HEK293T (cell line): Measurements from ENCODE around the gene KPNA2.
A peak's percentile ranks its signal among the peaks of the same experiment; 100 is the strongest.

ENCODE experiments used
- CTCF ChIA-PET: fragments of 350-600 bp; formaldehyde crosslinking; extraction: SDS; loops from one replicate; lab custom pipeline; 2021; ENCODE audit warnings: antibody characterized with exemption, inconsistent platforms; lab: Yijun Ruan, JAX
- POLR2A ChIA-PET: fragments of 350-600 bp; formaldehyde crosslinking; extraction: SDS; loops from one replicate; lab custom pipeline; 2020; ENCODE audit warnings: antibody characterized with exemption, inconsistent platforms; lab: Yijun Ruan, JAX
- DNase-seq: peaks from one replicate; pipeline ENCODE4 v3.0.0; 2012; ENCODE audit warnings: mixed read lengths; ENCODE audit errors: extremely low spot score
- ARNT ChIP-seq: fragments of 450-650 bp; IDR thresholded peaks from 2 replicates; pipeline ENCODE4 v1.6.1; 2017; ENCODE audit warnings: mild to moderate bottlenecking
- BHLHE40 ChIP-seq: fragments of 450-650 bp; IDR thresholded peaks from 2 replicates; pipeline ENCODE4 v1.6.1; 2016; ENCODE audit warnings: mild to moderate bottlenecking, moderate library complexity, borderline replicate concordance
- CTBP1 ChIP-seq: fragments of 450-650 bp; IDR thresholded peaks from 2 replicates; pipeline ENCODE4 v1.6.1; 2016; ENCODE audit warnings: borderline replicate concordance
- ELF4 ChIP-seq: fragments of 450-650 bp; IDR thresholded peaks from 2 replicates; pipeline ENCODE4 v1.6.1; 2017; ENCODE audit warnings: antibody characterized with exemption
- FOXA1 ChIP-seq: fragments of 450-650 bp; IDR thresholded peaks from 2 replicates; pipeline ENCODE4 v1.6.1; 2016; ENCODE audit warnings: mild to moderate bottlenecking
- FOXK2 ChIP-seq: fragments of 450-650 bp; IDR thresholded peaks from 2 replicates; pipeline ENCODE4 v1.6.1; 2016; ENCODE audit warnings: mild to moderate bottlenecking
- FOXM1 ChIP-seq: fragments of 450-650 bp; IDR thresholded peaks from 2 replicates; pipeline ENCODE4 v1.6.1; 2017; ENCODE audit warnings: mild to moderate bottlenecking, borderline replicate concordance
- HDGF ChIP-seq: fragments of 450-650 bp; IDR thresholded peaks from 2 replicates; pipeline ENCODE4 v1.6.1; 2017; ENCODE audit warnings: antibody characterized with exemption, borderline replicate concordance
- L3MBTL2 ChIP-seq: fragments of 450-650 bp; conservative IDR thresholded peaks from 2 replicates; pipeline ENCODE4 v1.6.1; 2016; ENCODE audit warnings: mild to moderate bottlenecking
- LEF1 ChIP-seq: fragments of 450-650 bp; IDR thresholded peaks from 2 replicates; pipeline ENCODE4 v1.6.1; 2017; ENCODE audit warnings: mild to moderate bottlenecking, borderline replicate concordance
- NFRKB ChIP-seq: fragments of 450-650 bp; IDR thresholded peaks from 2 replicates; pipeline ENCODE4 v1.6.1; 2016; ENCODE audit warnings: mild to moderate bottlenecking, moderate library complexity
- SP1 ChIP-seq: fragments of 450-650 bp; IDR thresholded peaks from 2 replicates; pipeline ENCODE4 v1.6.1; 2017
- SUZ12 ChIP-seq: fragments of 450-650 bp; IDR thresholded peaks from 2 replicates; pipeline ENCODE4 v1.6.1; 2016; ENCODE audit warnings: mild to moderate bottlenecking
- TARDBP ChIP-seq: fragments of 450-650 bp; IDR thresholded peaks from 2 replicates; pipeline ENCODE4 v1.6.1; 2016
- ZNF384 ChIP-seq: fragments of 450-650 bp; IDR thresholded peaks from 2 replicates; pipeline ENCODE4 v1.6.1; 2016
- TF ChIP-seq, protein P1 (sequence below): fragments of 450-650 bp; IDR thresholded peaks from 2 replicates; pipeline ENCODE4 v1.6.1; 2016

The KPNA2 gene

DNA sequence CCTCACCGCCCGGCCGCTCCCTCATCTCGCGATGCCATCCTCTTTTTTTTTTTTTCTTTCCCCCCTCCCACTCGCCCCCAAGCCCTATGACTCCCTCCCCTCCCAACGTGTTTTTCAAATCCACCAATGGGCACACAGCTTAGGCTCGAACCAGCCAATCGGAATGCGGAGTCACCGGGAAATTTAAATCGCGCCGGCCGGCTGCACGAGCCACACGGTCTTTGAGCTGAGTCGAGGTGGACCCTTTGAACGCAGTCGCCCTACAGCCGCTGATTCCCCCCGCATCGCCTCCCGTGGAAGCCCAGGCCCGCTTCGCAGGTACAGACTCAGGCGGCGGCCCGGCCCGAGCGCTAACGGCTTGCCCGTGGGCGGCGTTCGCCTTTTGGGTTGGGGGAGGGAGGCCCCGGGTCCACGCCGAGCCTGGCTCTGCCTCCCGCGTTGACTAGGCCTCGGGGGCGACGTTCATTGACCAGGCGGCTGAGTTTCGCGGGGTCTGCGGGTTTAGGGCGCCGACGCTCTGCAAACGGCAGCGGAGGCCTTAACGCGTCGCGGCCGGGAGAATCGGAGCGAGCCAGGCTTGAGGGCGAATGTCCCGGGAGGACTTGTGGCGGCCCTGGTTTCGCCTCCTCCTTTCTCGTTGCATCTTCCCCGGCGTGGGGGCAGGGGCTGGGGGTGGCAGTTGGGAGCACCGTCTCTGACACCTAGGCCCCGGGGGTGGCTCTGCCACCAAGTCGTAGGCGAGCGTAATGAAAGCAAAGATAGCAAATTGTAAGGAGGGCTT, at the start of gene KPNA2:
TSS of gene KPNA2 (plus strand) at position 213 of the 781 bp plus-strand sequence. CDS start 1,398 bp downstream, outside the sequence.
- POLR2A ChIA-PET, result interaction anchor here (0.6 to 2.3 kb wide), 16 partner anchors 8 to 318 kb away, joined by 3 to 35 read pairs (median 3); partner anchors contain the start of gene NOL11
- DNase-seq, result peak; percentile 94
- CTCF ChIA-PET, result no interaction called here
- TF ChIP-seq FOXM1 (peak; percentile 99), BHLHE40 (no peak), SP1 (no peak), FOXK2 (no peak), ZNF384 (peak; percentile 99), SUZ12 (no peak), FOXA1 (no peak), ELF4 (peak; percentile 69), L3MBTL2 (peak; percentile 84)

DNA sequence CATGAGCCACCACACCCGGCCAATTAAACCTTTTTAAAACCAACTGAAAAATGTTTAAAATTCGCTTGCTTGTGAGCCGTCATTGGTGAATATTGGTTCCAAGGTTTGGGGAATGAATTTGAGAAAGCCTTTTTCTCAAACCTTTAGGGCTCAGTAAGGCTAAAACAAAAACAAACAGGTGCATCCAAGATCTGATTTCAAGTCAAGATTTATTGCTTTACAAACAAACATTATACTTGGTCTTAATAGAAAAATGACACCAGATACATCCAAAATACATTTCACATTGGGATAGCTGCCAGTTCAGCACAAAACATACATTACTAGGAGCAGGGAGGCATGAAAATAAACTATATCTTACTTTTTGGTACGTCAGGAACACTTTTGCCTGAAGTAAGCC, 44.6 kb upstream of the KPNA2 start:
- CTCF ChIA-PET, result interaction anchor here (0.6 kb wide), 1 partner anchor 16 kb away, joined by 3 read pairs; no protein-coding TSS in a partner anchor

DNA sequence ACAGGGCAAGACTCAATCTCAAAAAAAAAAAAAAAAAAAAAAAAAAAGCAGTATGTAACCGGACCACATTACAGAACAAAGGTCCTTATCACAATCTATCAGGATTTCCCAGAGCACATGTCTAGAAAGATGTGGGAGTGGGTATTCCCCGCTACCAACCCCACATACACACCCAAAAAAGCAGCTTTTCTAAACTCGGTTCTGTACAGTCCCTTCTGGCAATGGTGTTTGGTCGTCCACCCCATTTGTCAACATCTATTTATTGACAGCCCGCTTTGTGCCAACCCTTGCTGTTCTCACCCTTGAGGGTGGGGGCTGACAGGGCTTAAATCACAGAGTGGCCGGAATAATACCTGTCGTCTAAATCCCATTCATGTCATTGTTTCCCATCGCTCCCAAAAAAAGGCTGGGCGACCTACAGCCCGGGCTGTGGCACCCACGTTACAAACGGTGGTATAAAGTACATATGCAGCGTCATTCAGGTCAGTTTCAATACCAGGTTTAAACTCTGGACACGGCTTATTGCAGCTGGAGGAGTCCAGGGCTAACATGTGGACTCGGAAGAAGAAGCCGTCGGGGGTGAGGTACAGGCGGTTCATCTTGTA, 42.9 kb upstream of the KPNA2 start:
- no peak for DNase-seq
- POLR2A ChIA-PET, result interaction anchor here (0.8 to 2.1 kb wide), 6 partner anchors 8 to 168 kb away, joined by 3 to 12 read pairs (median 4); partner anchors contain the start of genes BPTF and KPNA2
- CTCF ChIA-PET, result interaction anchor here (0.6 kb wide), 1 partner anchor 197 kb away, joined by 4 read pairs; no protein-coding TSS in a partner anchor
- TF ChIP-seq L3MBTL2, result peak; percentile 44; the same call in 1 of the 2 replicates
- TF ChIP-seq BHLHE40, result no peak
- TF ChIP-seq SUZ12, result no peak
- TF ChIP-seq, protein P1, sequence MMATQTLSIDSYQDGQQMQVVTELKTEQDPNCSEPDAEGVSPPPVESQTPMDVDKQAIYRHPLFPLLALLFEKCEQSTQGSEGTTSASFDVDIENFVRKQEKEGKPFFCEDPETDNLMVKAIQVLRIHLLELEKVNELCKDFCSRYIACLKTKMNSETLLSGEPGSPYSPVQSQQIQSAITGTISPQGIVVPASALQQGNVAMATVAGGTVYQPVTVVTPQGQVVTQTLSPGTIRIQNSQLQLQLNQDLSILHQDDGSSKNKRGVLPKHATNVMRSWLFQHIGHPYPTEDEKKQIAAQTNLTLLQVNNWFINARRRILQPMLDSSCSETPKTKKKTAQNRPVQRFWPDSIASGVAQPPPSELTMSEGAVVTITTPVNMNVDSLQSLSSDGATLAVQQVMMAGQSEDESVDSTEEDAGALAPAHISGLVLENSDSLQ, result peak; percentile 33; the same call in 1 of the 2 replicates

More for the DNA sequence above, 44.6 kb upstream of the KPNA2 start:
- no peak for DNase-seq
- POLR2A ChIA-PET, result no interaction called here
- TF ChIP-seq, protein P1, result peak; percentile 55
- TF ChIP-seq ELF4 (no peak), FOXK2 (no peak), FOXM1 (no peak), LEF1 (no peak)

DNA sequence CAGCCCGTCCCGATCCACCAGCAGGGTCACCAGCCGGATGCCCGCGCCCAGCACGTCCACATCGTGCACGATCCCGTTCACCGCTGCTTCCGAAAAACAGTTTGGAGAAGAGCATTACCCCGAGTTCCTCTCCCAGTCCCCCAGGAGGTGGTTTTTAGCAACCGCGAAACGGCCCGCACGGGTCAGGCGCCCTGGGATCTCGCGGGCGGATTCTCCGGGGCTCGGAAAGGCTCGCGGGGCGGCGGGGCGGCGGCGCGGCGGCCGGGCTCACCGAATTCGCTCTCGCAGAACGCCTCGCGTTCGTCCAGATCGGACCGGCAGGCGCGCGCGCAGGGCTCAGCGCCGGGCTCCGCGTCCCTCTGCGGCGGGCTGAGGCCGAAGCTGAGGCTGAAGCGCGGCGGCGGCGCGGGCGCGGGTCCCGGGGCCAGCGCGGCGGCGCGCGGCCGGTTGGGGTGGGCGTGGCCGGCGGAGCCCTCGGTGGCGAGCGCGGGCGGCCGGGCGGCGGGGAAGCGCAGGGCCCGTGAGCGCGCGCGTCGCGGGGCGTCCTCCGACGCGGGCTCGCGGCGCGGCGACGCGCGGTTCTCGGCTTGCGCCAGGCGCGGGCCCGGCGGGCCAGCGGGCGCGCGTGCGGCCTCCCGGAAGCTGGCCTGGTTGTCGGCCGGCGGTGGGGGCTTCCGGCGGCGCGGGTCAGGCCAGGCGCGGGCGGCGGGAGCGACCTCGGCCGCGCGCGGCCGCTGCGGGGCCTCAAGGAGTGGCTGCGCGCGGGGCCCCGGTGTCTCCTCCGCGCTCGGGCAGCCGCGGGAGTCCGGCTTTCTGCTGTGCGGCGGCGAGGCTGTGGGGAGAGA, 42.2 kb upstream of the KPNA2 start:
- POLR2A ChIA-PET, result interaction anchor here (0.7 to 2.1 kb wide), 9 partner anchors 8 to 60 kb away, joined by 3 to 12 read pairs (median 3); partner anchors contain the start of gene KPNA2
- peak; percentile 84 for DNase-seq
- CTCF ChIA-PET, result no interaction called here

DNA sequence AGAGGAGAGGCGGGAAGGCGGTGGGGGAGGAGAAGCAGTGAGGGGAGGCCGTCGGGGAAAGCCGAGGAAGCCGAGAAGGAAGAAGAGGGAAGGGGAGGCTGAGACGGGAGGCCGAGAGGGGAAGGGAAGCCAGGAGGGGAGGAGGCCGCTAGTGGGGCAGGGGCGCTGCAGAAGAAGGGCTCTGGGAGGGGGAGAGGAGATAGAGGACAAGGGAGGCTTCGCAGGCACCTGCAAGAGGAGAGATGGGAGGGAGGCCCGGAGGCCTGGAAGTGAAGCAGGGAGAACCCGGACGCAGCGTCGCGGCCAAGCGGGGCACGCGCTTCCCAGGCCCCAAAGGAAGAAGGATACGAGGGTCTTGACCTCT, 41.6 kb upstream of the KPNA2 start:
- peak; percentile 36 for DNase-seq
- ChIA-PET POLR2A (interaction anchor here (0.7 to 2.4 kb wide), 11 partner anchors 9 to 60 kb away, joined by 3 to 12 read pairs (median 4); partner anchors contain the start of gene KPNA2), CTCF (interaction anchor here (1.0 kb wide), 1 partner anchor 26 kb away, joined by 3 read pairs; no protein-coding TSS in a partner anchor)
- TF ChIP-seq L3MBTL2, result peak; percentile 93
- no peak for TF ChIP-seq CTBP1

More for the DNA sequence above, 42.2 kb upstream of the KPNA2 start:
- TF ChIP-seq TARDBP (no peak), L3MBTL2 (0 out of 2 replicates have a peak, but pooled peaks have one; percentile 3), ARNT (0 out of 2 replicates have a peak, but pooled peaks have one; percentile 9)

DNA sequence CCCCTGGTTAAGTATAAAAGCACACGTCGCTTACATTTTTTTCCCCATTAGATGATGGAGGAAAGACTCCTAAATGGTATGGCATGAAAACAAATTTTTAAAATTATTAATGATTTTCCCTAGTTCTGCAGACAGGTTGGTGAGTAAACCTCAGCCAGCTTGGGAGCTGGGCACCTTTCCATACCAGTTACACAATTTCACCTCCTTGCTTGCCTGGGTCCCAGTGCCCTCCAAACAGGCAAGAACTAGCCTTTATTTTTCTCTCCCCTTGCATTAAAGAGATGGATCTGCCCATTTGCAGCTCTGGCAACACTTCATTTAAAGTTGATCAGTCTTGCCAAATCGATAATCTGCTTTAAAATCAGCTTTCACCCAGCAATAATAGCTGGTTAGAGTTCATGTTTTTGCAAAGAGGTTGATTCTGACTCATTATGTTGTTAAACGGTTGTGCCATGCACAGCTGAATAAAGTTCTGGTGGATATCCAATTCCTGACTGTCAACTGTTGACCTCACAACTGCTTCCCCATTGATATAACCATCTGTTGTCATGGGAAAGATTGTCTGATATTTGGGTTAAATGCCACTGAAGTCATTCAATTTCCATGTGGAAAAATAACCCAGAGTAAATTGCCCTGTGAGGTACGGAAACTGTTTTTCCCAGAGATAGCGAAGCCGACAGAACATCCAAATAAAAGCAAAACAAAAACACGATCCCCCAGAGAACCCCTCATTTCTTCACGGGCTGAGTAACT, 40.5 kb upstream of the KPNA2 start:
- POLR2A ChIA-PET, result interaction anchor here (0.8 to 2.4 kb wide), 7 partner anchors 8 to 40 kb away, joined by 3 to 11 read pairs (median 5); partner anchors contain the start of gene KPNA2
- no peak for DNase-seq
- CTCF ChIA-PET, result interaction anchor here (0.6 to 1.0 kb wide), 2 partner anchors 25 to 111 kb away, joined by 3 to 6 read pairs; no protein-coding TSS in a partner anchor
- no peak for TF ChIP-seq FOXM1
- TF ChIP-seq FOXK2, result no peak
- TF ChIP-seq, protein P1, result no peak
- TF ChIP-seq L3MBTL2, result no peak
- TF ChIP-seq BHLHE40, result no peak
- TF ChIP-seq TARDBP, result no peak
- TF ChIP-seq FOXA1, result no peak
- TF ChIP-seq SUZ12, result no peak
- TF ChIP-seq CTBP1, result no peak
- no peak for TF ChIP-seq LEF1
- no peak for TF ChIP-seq ELF4
- TF ChIP-seq NFRKB, result no peak
- TF ChIP-seq ZNF384, result no peak
- TF ChIP-seq SP1, result no peak
- TF ChIP-seq HDGF, result no peak
- TF ChIP-seq ARNT, result no peak
